ENCODE measurements around the gene RPL37.
"Not testable (repeated sequence)": the region's sequence is repeated elsewhere in the genome, so short reads cannot be mapped to it uniquely, and the experiment has no call there.

The RPL37 gene

DNA sequence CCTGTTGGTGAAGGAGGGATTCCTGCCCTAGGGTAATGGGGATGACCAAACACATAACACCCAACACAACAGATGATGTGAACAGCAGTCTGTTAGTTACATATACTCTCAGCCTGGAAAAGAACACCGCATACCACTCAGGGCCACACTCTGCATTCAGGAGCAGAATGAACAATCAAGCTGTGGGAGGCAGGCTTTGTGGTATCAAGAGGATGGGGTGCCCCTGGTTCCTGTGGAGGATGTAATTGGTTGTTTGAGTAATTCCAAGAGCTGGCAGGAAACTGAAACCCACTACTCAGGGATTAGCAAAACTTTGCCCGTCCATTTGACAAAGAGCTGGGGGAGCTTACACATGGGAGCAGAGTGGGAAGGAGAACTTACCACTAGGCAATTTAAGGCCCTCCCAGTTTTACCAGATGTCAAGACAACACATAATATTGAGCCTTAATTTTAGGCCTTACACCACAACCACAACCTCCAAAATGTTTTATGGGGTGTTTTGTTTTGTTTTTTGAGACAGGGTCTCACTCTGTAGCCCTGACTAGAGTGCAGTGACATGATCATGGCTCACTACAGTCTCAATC lies 21.2 kb downstream of the RPL37 start:
- H3K4me1 ChIP-seq (ENCODE audit: control insufficient read depth, insufficient read depth, low read length), result no peaks in the 10 kb centered on the region
- DNase-seq (ENCODE audit: low read depth), result no peak
- no peaks in the 10 kb centered on the region for H3K36me3 ChIP-seq (ENCODE audit: control insufficient read depth, insufficient read depth, low read length, severe bottlenecking)
- H3K4me3 ChIP-seq (ENCODE audit: low read length), result no peak overlapping the region
- no peaks in the 10 kb centered on the region for H3K9me3 ChIP-seq (ENCODE audit: control insufficient read depth, low read length)
- H3K9ac ChIP-seq (ENCODE audit: low read length), result no peak overlapping the region
- H3K27me3 ChIP-seq (replicated peaks; ENCODE audit: control insufficient read depth, insufficient read depth, low read length), result no peaks in the 10 kb centered on the region

DNA sequence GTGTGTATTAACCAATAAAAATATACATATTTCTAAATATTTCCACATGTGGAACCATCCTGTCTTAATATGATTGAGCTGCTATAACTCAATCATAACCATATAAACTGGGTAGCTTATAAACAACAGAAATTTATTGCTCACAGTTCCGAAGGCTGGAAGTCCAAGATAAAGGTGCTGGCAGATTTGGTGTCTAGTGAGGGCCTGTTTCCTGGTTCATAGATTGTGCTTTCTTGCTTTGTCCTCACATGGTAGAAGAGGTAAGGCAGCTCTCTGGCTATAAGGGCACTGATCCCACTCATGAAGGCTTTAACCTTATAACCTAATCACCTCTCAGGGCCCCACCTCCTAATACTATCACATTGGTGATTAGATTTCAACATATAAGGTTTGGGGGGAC lies 22.9 kb downstream of the RPL37 start:
- DNase-seq (ENCODE audit: low read depth), result no peak
- H3K9me3 ChIP-seq (ENCODE audit: control insufficient read depth, low read length), result no peaks in the 10 kb centered on the region

DNA sequence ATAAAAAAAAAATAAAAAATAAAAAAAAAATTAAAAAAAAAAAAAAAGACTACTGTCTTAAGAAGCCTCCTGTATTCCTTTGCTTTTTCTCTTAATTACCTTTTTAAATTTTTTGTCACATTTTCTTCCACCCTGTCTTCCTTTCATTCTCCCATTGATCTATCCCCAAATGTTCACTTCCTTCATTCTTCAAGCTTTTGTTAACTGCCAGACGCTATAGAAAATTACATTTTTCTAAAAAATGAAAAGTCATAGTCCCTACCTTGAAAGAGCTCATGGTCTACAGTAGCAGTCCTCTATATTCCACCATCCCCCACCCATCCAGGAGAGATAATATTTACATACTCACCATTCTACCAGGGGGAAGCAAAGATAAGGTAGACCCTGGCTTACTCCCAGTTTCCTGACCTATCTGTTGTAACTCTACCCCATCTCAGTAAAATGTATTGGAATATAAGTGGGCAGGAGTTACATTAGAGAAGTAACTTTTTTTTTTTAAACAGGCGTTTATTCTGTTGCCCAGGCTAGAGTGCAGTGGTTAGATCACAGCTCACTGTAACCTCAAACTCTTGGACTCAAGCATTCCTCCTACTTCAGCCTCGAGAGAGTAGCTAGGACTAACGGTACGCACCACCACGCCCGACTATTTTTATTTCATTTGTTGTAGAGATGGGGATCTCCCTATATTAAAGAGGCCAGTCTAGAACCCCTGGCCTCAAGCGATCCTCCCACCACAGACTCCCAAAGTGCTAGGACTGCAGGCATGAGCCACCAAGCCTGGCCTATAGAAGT lies 33.1 kb downstream of the RPL37 start:
- Histone ChIP-seq H3K4me1 (ENCODE audit: control insufficient read depth, insufficient read depth, low read length) (peaks cover 9% of the 10 kb centered on the region), H3K9me3 (ENCODE audit: control insufficient read depth, low read length) (no peaks in the 10 kb centered on the region), H3K36me3 (ENCODE audit: control insufficient read depth, insufficient read depth, low read length, severe bottlenecking) (no peaks in the 10 kb centered on the region), H3K4me3 (ENCODE audit: low read length) (no peak overlapping the region), H3K27me3 (replicated peaks; ENCODE audit: control insufficient read depth, insufficient read depth, low read length) (no peaks in the 10 kb centered on the region), H3K9ac (ENCODE audit: low read length) (no peak overlapping the region)
- no peak for DNase-seq (ENCODE audit: low read depth)

More for the DNA sequence above, 22.9 kb downstream of the RPL37 start:
- no peak overlapping the region for H3K9ac ChIP-seq (ENCODE audit: low read length)
- no peaks in the 10 kb centered on the region for H3K27me3 ChIP-seq (replicated peaks; ENCODE audit: control insufficient read depth, insufficient read depth, low read length)
- peaks cover 5% of the 10 kb centered on the region for H3K4me1 ChIP-seq (ENCODE audit: control insufficient read depth, insufficient read depth, low read length)
- H3K4me3 ChIP-seq (ENCODE audit: low read length), result no peak overlapping the region
- no peaks in the 10 kb centered on the region for H3K36me3 ChIP-seq (ENCODE audit: control insufficient read depth, insufficient read depth, low read length, severe bottlenecking)

DNA sequence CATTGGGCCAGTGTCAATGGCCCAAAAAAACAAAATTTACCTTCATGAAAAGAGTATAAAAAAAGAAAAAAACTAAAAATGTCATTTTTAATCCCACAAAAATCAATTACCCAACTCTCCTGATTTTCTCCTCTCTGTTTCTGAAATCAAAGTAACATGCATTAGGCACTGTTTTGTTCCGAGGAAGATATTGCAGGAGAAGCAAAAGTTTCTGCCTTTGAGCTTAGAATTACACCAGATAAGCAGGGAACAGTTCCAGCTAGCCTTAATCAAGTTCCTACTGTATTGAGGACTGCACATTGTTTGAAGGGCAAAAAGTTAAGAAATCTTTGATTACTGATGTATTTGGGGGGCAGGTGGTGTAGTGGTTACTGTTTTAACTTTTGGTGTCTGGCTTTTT lies 35.8 kb downstream of the RPL37 start:
- peak overlapping the region; percentile 93 for H3K9ac ChIP-seq (ENCODE audit: low read length)
- peak; percentile 57 for DNase-seq (ENCODE audit: low read depth)
- H3K9me3 ChIP-seq (ENCODE audit: control insufficient read depth, low read length), result no peaks in the 10 kb centered on the region
- peak overlapping the region; percentile 97 for H3K4me3 ChIP-seq (ENCODE audit: low read length)
- peaks cover 21% of the 10 kb centered on the region for H3K4me1 ChIP-seq (ENCODE audit: control insufficient read depth, insufficient read depth, low read length)
- H3K27me3 ChIP-seq (replicated peaks; ENCODE audit: control insufficient read depth, insufficient read depth, low read length), result no peaks in the 10 kb centered on the region
- H3K36me3 ChIP-seq (ENCODE audit: control insufficient read depth, insufficient read depth, low read length, severe bottlenecking), result no peaks in the 10 kb centered on the region

DNA sequence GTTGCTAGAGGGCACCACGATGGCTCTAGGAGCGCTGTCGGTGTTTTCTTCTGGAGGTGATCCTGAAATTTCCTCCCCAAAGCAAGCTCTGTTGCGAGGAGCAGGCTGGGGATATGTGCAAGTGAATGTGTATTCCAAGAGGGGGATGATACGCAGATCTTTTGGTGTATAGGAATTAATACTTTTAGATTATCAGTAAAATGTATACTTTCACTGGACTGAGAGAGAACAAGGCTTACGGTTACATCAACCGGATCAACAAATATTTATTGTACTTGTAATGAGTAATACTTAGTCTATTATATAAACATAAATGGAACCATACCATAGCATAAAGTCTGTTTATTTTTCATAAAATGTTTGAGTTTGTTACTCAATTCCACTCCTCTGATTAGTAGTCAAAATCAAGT lies 36.2 kb downstream of the RPL37 start:
- Histone ChIP-seq H3K9me3 (ENCODE audit: control insufficient read depth, low read length) (no peaks in the 10 kb centered on the region), H3K27me3 (replicated peaks; ENCODE audit: control insufficient read depth, insufficient read depth, low read length) (no peaks in the 10 kb centered on the region), H3K4me3 (ENCODE audit: low read length) (peak overlapping the region; percentile 97), H3K9ac (ENCODE audit: low read length) (peak overlapping the region; percentile 93), H3K36me3 (ENCODE audit: control insufficient read depth, insufficient read depth, low read length, severe bottlenecking) (no peaks in the 10 kb centered on the region), H3K4me1 (ENCODE audit: control insufficient read depth, insufficient read depth, low read length) (peaks cover 21% of the 10 kb centered on the region)
- peak; percentile 86 for DNase-seq (ENCODE audit: low read depth)

DNA sequence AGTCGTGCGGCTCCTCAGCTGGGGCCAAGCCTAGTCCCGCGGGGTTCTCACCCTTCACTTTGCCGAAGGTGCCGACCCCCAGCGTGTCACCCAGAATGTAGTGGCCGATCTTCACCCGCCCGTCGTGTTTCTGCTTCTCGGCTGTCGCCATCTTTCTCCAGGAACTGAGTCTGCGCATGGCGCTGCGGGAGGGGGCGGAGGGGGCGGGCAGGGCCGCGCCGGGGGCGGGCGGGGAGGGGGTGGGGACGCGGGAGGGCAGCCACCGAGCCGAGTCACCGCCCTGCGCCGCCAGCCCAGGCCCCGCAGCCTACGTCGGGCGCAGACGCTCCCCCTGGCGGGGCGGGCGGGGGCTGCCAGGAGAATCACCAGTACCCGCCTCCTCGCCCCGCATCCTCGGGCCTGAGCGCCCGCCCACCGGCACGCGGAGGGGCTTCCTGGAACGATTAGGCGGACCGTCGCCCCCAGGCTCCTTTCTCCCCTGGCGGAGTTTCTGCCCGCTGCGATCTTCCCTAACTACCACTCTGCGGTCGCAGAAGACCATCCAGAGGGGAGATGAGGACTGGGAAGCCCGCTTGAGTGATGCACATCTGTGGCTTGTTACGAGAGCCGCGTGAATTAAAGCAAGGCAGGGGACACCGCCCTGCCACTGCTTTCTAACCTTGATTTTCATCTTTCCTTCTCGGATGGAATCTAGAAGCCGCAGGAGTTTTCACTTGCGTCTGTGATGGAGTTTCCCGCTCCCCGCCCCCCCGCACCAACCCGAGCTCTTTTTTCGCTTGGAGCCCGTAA lies 36.8 kb downstream of the RPL37 start, which contains the start of gene PRKAA1:
Gene PRKAA1, minus strand, starts transcription at position 363 of the 789 bp plus-strand sequence. Its CDS starts 185 bp downstream, at position 178.
- Histone ChIP-seq H3K27me3 (replicated peaks; ENCODE audit: control insufficient read depth, insufficient read depth, low read length) (no peaks in the 10 kb centered on the region), H3K4me1 (ENCODE audit: control insufficient read depth, insufficient read depth, low read length) (peaks cover 21% of the 10 kb centered on the region), H3K4me3 (ENCODE audit: low read length) (peak within 1 kb of the TSS; percentile 97), H3K9me3 (ENCODE audit: control insufficient read depth, low read length) (no peaks in the 10 kb centered on the region), H3K9ac (ENCODE audit: low read length) (peak within 1 kb of the TSS; percentile 93), H3K36me3 (ENCODE audit: control insufficient read depth, insufficient read depth, low read length, severe bottlenecking) (no peaks in the 10 kb centered on the region)
- peak; percentile 96 for DNase-seq (ENCODE audit: low read depth)

DNA sequence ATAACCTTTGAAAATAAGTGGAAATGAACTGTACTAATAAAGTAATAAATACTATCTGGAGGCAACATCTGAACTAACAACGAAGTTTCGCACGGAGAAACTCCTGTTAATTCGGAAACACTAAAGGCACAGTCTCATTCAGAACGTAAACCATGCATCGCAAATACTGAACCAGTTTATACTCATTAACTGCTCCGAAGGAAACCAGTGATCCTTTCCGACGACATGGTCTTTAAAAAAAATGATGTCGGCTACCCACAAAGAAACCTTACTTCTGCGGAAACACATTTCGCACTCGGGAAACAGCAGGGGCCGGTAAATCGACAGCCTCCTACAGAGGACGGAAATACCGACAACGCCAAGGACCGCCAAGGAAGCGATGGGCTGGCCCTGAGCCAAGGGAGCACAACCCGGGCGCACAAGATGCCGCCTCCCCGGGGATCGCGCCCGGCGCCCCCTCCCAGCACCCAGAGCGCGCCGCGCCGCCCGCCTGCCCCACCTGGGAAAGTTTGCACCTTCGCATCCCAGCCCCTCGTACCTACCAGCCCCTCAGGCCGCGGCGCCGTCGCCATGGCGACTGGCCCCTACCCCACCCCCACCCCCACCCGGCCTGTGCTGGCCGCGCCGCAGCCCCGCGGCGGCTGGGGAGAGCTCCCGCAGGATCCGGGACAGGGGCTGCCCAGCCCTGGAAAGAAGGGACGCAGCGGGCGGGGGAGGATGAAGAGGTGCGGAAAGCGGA lies 37.6 kb downstream of the RPL37 start:
- DNase-seq (ENCODE audit: low read depth), result peak; percentile 79
- H3K4me3 ChIP-seq (ENCODE audit: low read length), result peak overlapping the region; percentile 92
- H3K9ac ChIP-seq (ENCODE audit: low read length), result peak overlapping the region; percentile 92
- H3K36me3 ChIP-seq (ENCODE audit: control insufficient read depth, insufficient read depth, low read length, severe bottlenecking), result no peaks in the 10 kb centered on the region
- peaks cover 21% of the 10 kb centered on the region for H3K4me1 ChIP-seq (ENCODE audit: control insufficient read depth, insufficient read depth, low read length)
- H3K9me3 ChIP-seq (ENCODE audit: control insufficient read depth, low read length), result no peaks in the 10 kb centered on the region
- no peaks in the 10 kb centered on the region for H3K27me3 ChIP-seq (replicated peaks; ENCODE audit: control insufficient read depth, insufficient read depth, low read length)

DNA sequence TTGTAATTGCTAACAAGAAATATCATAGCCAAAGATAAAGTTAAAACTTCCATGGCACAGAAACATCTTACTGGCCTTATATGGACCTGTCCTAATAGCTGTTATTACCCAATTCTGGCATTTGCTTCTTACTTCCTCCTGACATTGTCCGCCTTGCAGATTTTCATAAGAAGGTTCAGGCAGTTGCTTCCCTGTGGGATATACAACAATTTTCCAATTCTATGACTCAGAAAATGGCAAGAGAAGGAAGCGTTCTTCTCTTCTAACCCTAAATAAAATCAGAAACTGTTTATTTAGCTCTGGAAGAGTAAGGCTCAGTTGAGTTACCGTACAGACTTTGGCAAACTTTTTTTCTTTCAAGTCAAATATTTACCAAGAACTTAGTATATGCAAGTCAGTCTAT lies 38.5 kb downstream of the RPL37 start:
- Histone ChIP-seq H3K9ac (ENCODE audit: low read length) (peak overlapping the region; percentile 92), H3K9me3 (ENCODE audit: control insufficient read depth, low read length) (no peaks in the 10 kb centered on the region), H3K36me3 (ENCODE audit: control insufficient read depth, insufficient read depth, low read length, severe bottlenecking) (no peaks in the 10 kb centered on the region), H3K4me3 (ENCODE audit: low read length) (peak overlapping the region; percentile 92), H3K4me1 (ENCODE audit: control insufficient read depth, insufficient read depth, low read length) (peaks cover 31% of the 10 kb centered on the region), H3K27me3 (replicated peaks; ENCODE audit: control insufficient read depth, insufficient read depth, low read length) (no peaks in the 10 kb centered on the region)
- peak; percentile 71 for DNase-seq (ENCODE audit: low read depth)

DNA sequence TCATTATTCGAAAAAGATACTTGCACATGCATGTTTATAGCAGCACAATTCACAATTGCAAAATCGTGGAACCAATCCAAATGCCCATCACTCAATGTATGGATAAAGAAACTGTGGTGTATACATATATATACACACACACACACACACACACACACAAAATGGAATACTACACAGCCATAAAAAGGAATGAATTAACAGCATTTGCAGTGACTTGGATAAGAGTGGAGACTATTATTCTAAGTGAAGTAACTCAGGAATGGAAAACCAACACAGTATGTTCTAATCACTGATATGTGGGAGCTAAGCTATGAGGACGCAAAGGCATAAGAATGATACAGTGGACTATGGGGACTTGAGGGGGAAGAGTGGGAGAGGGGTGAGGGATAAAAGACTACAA lies 40.1 kb downstream of the RPL37 start:
- not testable (repeated sequence) for H3K27me3 ChIP-seq (replicated peaks; ENCODE audit: control insufficient read depth, insufficient read depth, low read length); H3K9me3 ChIP-seq (ENCODE audit: control insufficient read depth, low read length); H3K4me3 ChIP-seq (ENCODE audit: low read length); DNase-seq (ENCODE audit: low read depth); H3K9ac ChIP-seq (ENCODE audit: low read length); H3K36me3 ChIP-seq (ENCODE audit: control insufficient read depth, insufficient read depth, low read length, severe bottlenecking)
- peaks cover 45% of the 10 kb centered on the region for H3K4me1 ChIP-seq (ENCODE audit: control insufficient read depth, insufficient read depth, low read length)

DNA sequence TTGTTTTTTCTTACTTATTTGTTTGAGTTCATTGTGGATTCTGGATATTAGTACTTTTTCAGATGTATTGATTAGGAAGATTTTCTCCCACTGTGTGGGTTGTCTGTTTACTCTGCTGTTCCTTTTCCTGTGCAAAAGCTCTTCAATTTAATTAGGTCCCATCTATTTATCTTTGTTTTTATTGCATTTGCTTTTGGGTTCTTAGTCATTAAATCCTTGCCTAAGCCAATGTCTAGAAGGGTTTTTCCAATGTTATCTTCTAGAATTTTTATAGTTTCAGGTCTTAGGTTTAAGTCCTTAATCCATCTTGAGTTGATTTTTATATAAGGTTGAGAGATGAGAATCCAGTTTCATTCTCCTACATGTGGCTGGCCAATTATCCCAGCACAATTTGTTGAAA lies 40.7 kb downstream of the RPL37 start:
- H3K27me3 ChIP-seq (replicated peaks; ENCODE audit: control insufficient read depth, insufficient read depth, low read length); H3K4me3 ChIP-seq (ENCODE audit: low read length); H3K9ac ChIP-seq (ENCODE audit: low read length); H3K36me3 ChIP-seq (ENCODE audit: control insufficient read depth, insufficient read depth, low read length, severe bottlenecking); H3K9me3 ChIP-seq (ENCODE audit: control insufficient read depth, low read length); DNase-seq (ENCODE audit: low read depth): not testable (repeated sequence)
- peaks cover 45% of the 10 kb centered on the region for H3K4me1 ChIP-seq (ENCODE audit: control insufficient read depth, insufficient read depth, low read length)

DNA sequence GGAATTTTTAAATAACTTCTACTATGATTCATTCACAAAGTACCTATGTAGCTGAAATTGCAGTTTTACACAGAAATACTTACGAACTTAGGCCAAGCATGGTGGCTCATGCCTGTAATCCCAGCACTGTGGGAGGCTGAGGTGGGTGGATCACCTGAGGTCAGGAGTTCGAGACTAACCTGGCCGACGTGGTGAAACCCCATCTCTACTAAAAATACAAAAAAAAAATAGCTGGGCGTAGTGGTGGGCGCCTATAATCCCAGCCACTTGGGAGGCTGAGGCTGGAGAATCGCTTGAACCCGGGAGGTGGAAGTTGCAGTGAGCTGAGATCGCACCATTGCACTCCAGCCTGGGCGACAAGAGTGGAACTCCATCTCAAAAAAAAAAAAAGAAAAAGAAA lies 42.3 kb downstream of the RPL37 start:
- H3K27me3 ChIP-seq (replicated peaks; ENCODE audit: control insufficient read depth, insufficient read depth, low read length); DNase-seq (ENCODE audit: low read depth); H3K9ac ChIP-seq (ENCODE audit: low read length); H3K36me3 ChIP-seq (ENCODE audit: control insufficient read depth, insufficient read depth, low read length, severe bottlenecking); H3K4me3 ChIP-seq (ENCODE audit: low read length); H3K9me3 ChIP-seq (ENCODE audit: control insufficient read depth, low read length): not testable (repeated sequence)
- H3K4me1 ChIP-seq (ENCODE audit: control insufficient read depth, insufficient read depth, low read length), result peaks cover 44% of the 10 kb centered on the region

Measured in adipocyte (in vitro differentiated cells).